Inferior parietal cortex (tissue), 1 donor: ENCODE measurements around the gene PAPPA2.

Experiments used
- DNase-seq: peaks from one replicate; pipeline ENCODE4 v3.0.0-alpha.2; 2016; ENCODE audit errors: extremely low spot score

Gene PAPPA2

GRCh38 chr1:176494436-176494835 lies 31.5 kb downstream of the PAPPA2 start:
- DNase-seq: no peak

- no peak for DNase-seq
Measured at GRCh38 chr1:176499671-176500070, 36.7 kb downstream of the PAPPA2 start.

GRCh38 chr1:176501599-176501998 lies 38.6 kb downstream of the PAPPA2 start:
- DNase-seq: no peak

DNA sequence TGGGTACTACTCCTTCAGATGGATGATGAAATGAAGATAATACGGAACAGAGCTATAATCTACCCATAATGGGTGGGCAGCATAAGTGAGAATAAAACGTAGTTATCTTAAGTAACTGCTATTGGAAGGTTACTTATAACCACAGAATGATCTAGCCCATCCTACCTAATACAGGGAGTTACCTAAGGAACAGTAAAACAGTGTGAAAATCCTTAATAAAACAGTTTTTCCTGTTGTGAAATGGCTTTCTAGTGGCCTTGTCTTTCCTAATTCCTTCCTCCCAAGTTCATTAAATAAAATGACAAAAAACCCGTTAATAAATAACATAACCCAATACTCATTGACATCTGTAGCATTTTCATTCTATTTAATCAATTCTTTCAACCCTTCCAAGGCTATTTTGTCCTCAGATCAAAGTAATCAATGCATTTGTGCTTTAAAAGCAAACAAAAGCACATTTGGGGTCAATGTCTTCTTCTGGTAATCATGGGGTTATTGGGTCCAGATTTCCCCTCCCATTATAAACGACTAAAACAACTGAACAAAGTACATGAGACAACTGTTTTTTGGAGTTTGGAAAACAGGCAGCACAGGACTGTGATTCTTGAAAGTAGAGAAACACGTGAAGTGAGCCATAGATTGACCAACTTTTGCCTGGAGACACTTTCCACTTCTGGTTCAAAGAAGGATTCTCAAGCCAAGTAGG lies 42.0 kb downstream of the PAPPA2 start:
- no peak for DNase-seq

DNA sequence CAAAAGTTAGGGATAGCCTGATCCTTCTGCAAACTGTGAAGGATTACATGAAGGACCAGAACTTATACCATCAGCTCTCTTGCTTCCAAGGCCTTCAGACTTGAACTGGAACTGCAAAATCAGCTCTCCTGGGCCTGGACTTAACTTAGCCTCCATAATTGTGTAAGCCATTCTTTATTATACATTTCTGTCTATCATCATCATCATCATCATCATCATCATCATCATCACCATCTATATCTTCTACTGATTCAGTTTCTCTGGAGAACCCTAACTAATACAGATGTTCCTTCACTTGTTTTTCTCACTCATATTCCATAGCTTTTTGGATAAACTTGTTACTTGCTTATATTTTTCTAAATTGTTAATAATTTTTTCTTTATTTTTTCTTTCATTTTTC lies 50.0 kb downstream of the PAPPA2 start:
- no peak for DNase-seq

DNA sequence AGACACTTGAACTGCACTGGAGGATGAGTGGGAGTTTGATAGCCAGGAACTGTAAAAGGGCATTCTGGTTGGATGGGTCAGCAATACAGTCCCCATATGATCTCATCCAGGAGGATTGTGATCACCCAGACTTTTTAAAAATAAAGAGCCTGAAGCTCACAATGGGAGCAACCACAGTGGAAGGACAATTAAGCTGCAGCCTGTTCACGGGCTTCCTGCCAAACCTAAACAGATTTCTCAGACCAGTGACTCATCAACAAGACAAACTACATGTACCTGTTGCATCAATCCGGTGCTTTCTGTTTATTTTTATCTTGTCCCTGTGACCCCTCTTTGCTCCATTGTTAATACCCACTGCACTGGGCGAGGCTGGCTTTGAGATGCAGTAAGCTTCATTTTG lies 52.3 kb downstream of the PAPPA2 start:
- DNase-seq: no peak

- no peak for DNase-seq
Measured at GRCh38 chr1:176517484-176517883, 54.5 kb downstream of the PAPPA2 start.

DNA sequence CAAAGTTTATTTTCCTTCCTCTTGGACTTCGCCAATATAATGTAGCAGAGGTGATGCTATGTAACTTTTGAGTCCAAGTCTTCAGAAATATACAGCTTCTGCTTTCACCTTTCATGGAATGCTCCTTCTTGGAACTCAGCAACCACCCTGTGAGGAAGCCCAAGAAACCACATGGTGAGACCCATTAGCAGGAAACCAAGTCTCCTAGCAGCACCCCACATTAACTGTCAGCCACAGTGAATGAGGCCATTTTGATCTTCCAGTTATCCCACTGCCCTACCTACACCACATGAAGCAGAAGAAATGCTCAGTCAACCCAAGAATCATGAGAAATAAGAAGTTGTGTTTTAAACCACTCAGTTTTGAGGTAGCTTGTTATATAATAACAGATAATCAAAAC lies 58.2 kb downstream of the PAPPA2 start:
- DNase-seq: no peak

DNA sequence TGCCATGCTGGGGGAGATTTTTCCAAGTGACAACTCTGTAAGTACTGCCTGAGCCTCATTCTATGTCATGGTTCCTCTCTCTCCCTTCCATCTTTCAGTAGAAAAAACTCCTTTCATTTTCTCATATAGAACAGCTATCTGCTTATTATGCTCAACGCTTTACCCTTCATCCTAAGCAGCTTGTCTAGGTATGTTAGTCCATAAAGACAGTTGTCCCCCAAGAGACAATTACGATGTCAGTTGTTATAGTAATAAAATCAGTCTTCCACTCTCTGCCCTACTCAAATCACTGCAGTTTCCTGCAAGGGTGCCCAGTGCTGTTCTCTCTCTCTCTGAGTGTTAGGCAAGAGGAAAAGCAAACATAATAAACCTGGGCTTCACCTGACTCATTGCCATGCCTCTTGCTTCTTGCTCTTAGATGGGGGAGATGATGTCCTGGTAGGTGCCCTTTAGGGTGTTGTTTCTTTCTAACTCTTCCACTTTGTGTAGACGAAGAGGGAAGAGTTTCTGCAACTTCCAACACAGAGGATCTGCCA lies 59.4 kb downstream of the PAPPA2 start:
- no peak for DNase-seq

DNA sequence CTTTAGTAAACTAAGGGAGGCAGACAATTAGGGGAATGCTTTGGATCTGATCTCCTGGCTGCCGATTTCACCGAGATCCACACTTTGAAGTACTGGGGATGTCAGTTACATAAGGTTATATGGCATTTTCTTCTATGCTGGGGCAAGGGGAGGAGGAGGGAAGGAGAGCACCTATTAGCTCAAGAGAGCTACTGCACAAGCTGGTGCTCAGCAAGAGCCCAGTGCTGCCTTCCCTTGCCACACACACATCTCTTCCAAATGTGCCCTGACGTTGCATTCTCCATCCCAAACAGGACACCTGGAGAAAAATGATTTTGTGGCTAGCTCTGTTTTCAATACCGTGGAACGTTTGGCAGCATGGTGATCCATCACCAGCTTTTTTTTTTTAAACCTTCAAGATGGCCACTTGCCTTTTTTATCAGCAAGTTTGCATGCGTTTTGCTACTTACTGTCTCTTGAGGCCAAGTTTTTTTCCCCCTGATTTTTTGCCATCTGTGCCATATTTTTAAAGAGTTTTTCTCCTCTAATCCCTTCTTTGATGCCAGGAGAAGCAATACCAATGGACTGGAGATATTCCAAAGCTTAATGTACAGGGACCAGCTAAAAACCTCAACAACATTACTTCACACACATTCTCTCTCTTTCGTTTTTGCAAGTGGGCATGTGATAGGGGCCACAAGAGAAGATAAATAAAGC lies 66.6 kb downstream of the PAPPA2 start:
- no peak for DNase-seq

- no peak for DNase-seq
Measured at GRCh38 chr1:176531036-176531435, 68.1 kb downstream of the PAPPA2 start.

- DNase-seq: no peak
Measured at GRCh38 chr1:176531921-176532897, 69.2 kb downstream of the PAPPA2 start.

DNA sequence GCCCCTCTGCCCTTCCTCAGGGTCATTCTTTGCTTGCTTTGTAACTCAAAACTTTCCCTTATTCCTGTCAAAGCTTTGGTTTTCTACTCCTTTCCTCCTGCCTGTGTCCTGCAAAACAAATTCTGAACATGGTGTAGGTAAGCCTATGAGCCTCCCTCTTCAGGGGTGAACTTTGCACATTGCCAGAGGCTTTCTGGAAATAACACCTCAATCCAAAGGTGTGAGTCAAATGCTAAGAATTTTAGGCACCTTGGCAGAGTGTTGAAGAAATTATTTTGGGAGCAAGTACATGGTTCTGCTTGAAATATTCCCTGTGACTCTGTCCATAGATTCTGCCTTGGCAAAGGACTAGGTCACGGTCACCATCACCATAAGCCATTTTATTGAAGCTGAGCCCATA lies 70.0 kb downstream of the PAPPA2 start:
- DNase-seq: no peak

- no peak for DNase-seq
Measured at GRCh38 chr1:176536588-176536987, 73.6 kb downstream of the PAPPA2 start.

GRCh38 chr1:176539018-176539417 lies 76.0 kb downstream of the PAPPA2 start:
- no peak for DNase-seq

GRCh38 chr1:176540428-176540827 lies 77.5 kb downstream of the PAPPA2 start:
- DNase-seq: no peak

GRCh38 chr1:176541663-176542062 lies 78.7 kb downstream of the PAPPA2 start:
- DNase-seq: no peak

DNA sequence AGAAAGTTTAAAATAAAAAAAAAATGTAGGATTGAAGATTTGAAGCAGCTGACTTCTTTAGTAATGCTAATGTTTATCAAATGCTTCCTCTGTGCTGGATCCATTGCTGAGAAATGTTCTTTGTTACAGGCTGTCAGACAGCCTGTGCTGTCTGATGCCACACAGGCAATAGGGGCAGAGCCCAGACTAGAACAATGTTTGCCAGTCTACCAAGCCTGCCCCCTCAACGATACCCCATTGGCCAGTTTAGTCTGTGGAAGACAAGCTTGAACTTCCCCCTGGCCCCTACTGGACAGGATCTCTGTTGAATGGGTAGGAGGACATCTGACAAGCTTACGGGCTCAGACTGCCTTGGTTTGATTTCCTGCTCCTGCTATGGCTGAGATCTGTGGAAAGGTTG lies 79.4 kb downstream of the PAPPA2 start:
- no peak for DNase-seq

DNA sequence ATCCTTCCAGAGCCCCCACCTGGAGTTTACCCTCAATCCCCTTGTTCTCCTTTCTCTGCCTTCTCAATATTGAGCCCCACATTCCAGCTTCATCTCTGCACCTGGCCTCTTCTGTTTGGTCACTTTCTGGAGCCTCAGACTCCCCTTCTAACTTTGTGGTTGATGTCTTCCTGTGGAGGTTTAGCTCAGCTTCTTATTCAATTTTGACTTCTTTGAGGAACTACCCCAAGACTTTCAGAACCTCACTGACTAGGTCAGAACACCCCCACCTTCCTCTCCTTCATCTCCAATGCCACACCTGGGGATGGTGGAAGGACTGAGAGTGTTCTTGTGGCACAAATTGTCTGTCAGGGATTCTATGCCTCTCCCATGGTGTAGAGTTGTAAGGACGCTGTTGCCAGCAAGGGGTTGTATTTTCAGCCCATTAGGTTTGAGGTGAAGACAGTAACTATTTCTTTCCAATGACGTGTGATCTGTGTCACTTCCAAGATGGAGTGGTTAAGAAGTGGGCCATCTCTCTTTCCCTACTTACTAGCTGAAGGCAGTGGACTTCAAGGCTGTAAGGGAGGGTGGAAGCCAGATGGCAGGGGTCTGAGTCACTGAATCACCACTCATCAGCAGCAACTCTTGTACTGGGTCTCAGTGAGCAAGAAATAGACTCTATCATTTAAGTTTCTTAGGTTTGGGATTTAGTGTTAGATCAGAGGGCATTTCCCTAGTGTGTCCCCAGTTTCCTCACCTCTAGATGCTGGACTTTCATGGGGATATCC lies 80.6 kb downstream of the PAPPA2 start:
- DNase-seq: no peak

DNA sequence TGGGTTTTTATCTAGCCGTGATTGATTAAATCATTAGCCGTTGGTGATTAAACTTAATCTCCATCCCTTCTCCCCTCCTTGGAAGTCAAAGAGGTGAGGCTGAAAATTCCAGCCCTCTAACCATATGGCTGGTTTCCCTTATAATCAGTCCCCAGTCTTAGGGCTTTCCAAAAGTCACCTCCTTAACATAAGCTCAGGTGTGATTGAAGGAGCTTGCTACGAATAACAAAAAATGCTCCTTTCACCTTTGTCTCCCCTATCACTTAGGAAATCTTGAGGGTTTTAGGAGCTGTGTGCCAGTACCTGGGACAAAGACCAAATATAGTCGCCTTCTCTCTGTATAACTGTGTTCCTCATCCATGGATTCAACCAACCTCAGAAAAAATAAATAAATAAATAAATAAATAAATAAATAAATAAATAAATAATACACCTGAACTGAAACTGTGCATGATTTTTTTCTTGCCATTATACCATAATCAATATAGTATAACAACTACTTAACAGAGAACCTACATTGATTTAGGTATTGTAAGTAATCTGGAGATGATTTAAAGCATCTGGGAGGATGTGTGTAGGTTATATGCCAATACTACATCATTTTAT lies 82.2 kb downstream of the PAPPA2 start:
- no peak for DNase-seq

DNA sequence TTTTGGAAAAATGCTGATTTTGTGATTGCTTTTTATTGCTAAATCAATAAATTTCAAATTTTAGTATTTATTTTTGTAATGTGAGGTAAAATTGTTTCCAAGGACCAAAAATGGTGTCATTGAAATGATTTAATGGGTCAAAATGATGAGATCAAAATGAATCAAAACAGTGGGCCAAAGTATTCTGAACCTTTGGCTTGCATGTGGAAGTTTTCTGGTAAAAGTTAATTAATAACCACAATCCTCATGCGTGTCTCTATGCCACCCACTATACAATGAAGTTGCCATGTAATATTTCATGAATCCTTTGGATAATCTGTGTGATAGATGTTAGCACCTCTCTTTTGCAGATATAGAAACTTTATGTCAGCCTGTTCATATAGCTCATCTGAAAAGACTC lies 83.8 kb downstream of the PAPPA2 start:
- no peak for DNase-seq
